Stimulated activated naive B cell treated with anti-CD40 and anti-IgM and Interleukin-4, amounts not matched to agents 10 μg/mL and 1 μg/mL and 100 μg/mL, for 72 hours (primary cell): ENCODE results near the gene SERPINI2.

Experiments used
- ATAC-seq, 2 donors: fragments of 150-1000 bp; cut with Tn5 transposase; replicated peaks; 2 replicates each; pipeline ENCODE4 v1.10.0; 2021; ENCODE audit warnings: moderate library complexity in 1 of 2
- DNase-seq: peaks from one replicate; pipeline ENCODE4 v3.0.0; 2021
- H3K27ac Mint-ChIP-seq: one replicate; pipeline ENCODE4 v1.8.0; 2022; ENCODE audit warnings: mild to moderate bottlenecking, mixed read lengths
- H3K27me3 Mint-ChIP-seq, 2 donors: one replicate each; pipeline ENCODE4 v1.8.0; 2022; ENCODE audit warnings: mixed read lengths in 2 of 2
- H3K36me3 Mint-ChIP-seq, 2 donors: one replicate each; pipeline ENCODE4 v1.8.0; 2022; ENCODE audit warnings: mixed read lengths in 2 of 2, mild to moderate bottlenecking in 1 of 2
- H3K4me1 Mint-ChIP-seq, 2 donors: one replicate each; pipeline ENCODE4 v1.8.0; 2022; ENCODE audit warnings: mixed read lengths in 2 of 2, mild to moderate bottlenecking in 1 of 2
- H3K4me3 Mint-ChIP-seq, 2 donors: one replicate each; pipeline ENCODE4 v1.8.0; 2022; ENCODE audit warnings: mild to moderate bottlenecking in 2 of 2, mixed read lengths in 2 of 2, moderate library complexity in 1 of 2
- H3K9me3 Mint-ChIP-seq, 2 donors: one replicate each; pipeline ENCODE4 v1.8.0; 2022; ENCODE audit warnings: mixed read lengths in 2 of 2, mild to moderate bottlenecking in 1 of 2

SERPINI2 gene

DNA sequence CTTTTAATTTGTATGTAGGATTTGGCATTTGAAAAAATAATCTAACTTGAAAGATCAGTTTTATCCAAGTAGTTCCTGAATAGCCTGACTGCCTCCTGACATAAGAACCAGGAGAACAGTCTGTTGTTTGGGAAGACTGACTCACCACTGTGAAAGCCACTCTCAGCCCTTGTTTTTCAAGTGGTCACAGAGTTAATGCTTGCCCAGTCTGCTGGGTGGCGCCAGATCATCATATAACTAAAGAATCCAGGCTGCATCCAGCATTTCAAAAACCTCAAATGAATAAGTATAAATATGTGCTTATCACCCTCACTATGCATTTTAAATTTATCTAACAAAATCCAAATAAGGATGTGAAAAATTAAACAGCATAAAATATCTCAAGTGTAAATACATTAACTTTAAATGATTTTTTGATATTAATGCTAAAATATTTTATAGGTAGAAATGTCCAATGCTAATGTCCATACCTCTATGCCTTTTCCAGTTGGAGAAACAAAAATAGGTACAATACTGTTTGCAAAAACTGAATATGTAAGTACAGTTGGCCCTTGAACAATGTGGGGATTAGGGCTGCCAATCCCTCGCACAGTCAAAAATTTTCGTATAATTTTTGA, 66.9 kb downstream of the SERPINI2 start:
- no peaks in the 10 kb centered on the region for H3K27me3 Mint-ChIP-seq
- no peaks in the 10 kb centered on the region for H3K9me3 Mint-ChIP-seq
- ATAC-seq (peak; percentile 78 to 83), DNase-seq (peak; percentile 1)
- no peaks in the 10 kb centered on the region for H3K4me1 Mint-ChIP-seq
- no peaks in the 10 kb centered on the region for H3K36me3 Mint-ChIP-seq
- no peak overlapping the region for H3K4me3 Mint-ChIP-seq
- H3K27ac Mint-ChIP-seq, result no peak overlapping the region

DNA sequence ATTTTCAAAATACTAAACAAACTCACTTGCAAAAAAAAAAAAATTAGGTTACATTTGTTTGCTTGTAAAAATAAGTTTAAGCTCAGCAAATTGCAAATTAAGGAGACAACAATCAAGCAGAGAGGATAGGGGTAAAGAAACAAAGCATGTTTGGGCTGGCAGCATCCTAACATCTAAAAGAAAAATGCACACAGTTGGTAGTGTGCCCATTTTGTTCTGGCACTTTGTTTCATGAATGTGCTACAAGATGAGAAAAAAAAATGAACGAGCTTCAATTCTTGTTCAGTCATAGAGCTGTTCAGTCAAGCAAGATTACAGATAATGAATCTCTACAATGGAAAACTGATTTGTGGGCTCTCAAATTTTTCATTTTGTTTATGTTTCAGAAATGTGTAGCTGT, 76.0 kb downstream of the SERPINI2 start:
- Mint-ChIP-seq H3K36me3 (no peaks in the 10 kb centered on the region), H3K4me1 (no peaks in the 10 kb centered on the region), H3K27ac (no peak overlapping the region), H3K4me3 (no peak overlapping the region), H3K27me3 (peaks cover 0 to 7% of the 10 kb centered on the region in 2 donors), H3K9me3 (no peaks in the 10 kb centered on the region)
- DNase-seq (no peak), ATAC-seq (no peak)

- H3K9me3 Mint-ChIP-seq, result no peaks in the 10 kb centered on the region
- H3K4me3 Mint-ChIP-seq, result no peak overlapping the region
- H3K4me1 Mint-ChIP-seq, result no peaks in the 10 kb centered on the region
- no peaks in the 10 kb centered on the region for H3K36me3 Mint-ChIP-seq
- ATAC-seq (no peak), DNase-seq (no peak)
- no peak overlapping the region for H3K27ac Mint-ChIP-seq
- peaks cover under 1 to 11% of the 10 kb centered on the region in 2 donors for H3K27me3 Mint-ChIP-seq
Measured at GRCh38 chr3:167396075-167396474, 77.8 kb downstream of the SERPINI2 start.

DNA sequence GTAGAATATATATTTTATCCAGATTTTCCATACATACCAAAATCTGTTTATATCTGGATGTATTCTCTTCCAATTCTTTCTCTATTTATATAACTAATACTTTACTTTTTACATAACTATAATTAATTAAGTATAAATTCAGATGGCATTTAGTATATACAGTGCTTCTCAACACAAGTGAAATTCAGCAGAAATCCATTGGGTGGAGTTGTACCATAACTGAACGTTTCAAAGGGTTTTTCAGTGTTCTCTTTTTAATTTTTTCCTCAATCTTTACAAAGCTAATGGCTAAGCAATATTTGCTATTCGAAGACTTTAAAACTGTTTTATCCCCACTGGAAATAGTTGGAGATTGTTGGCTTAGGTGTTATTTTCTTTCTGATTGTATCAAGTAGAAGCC, 79.8 kb downstream of the SERPINI2 start:
- ATAC-seq (no peak), DNase-seq (no peak)
- Mint-ChIP-seq H3K9me3 (peaks cover 0 to 2% of the 10 kb centered on the region in 2 donors), H3K4me3 (no peak overlapping the region), H3K27ac (no peak overlapping the region), H3K27me3 (peaks cover 6 to 7% of the 10 kb centered on the region in 2 donors), H3K4me1 (no peaks in the 10 kb centered on the region), H3K36me3 (no peaks in the 10 kb centered on the region)
